ENCODE results near the gene TSKU. TPM values are rescaled to one million over a fixed set of nuclear protein-coding genes. Genes with fewer than 3 reads are reported as not detected.

TSKU gene
- polyA plus RNA-seq, 3 donors = not detected

DNA sequence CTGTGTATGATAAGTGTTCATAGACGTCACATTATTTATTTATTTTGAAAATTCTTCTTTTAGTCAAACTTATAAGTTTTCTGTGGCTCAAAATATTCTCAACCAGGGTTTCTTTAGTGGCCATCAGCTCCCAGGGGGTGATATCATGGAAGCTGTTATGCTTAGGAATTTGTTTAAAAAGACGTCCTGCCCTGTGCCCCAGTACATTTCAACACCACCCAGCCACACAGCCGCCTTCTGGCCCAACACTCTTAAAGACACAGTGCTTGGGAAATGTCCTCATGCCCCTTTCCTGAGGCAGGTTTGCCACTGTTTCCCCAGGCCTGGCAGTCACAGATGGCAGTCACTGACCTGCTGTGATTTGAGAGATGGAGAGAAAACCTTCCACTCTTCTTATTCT lies 19.9 kb downstream of the TSKU start:
- no peaks in the 10 kb centered on the region for H3K9me3 ChIP-seq (replicated peaks in 1 of 2; ENCODE audit: control insufficient read depth in 1 of 2, insufficient read depth in 1 of 2, low read length in 2 of 2)
- H4K20me1 ChIP-seq (ENCODE audit: insufficient read depth, low read length) = no peaks in the 10 kb centered on the region
- H3K9ac ChIP-seq (ENCODE audit: insufficient read depth, low read length, poor library complexity, severe bottlenecking) = no peak overlapping the region
- intact Hi-C loops (cut with micrococcal nuclease) = no loop called here
- no peak overlapping the region for H2AFZ ChIP-seq (ENCODE audit: insufficient read depth, low read depth, low read length, poor library complexity, severe bottlenecking)
- Mint-ChIP-seq H3K4me3 (no peak overlapping the region), H3K9me3 (no peaks in the 10 kb centered on the region), H3K27me3 (ENCODE audit: low read depth in 3 of 3) (peaks cover 19 to 47% (median 33%) of the 10 kb centered on the region in 3 donors), H3K4me1 (peaks cover 21% of the 10 kb centered on the region), H3K36me3 (no peaks in the 10 kb centered on the region), H3K27ac (no peak overlapping the region)
- H3K79me2 ChIP-seq (ENCODE audit: insufficient read depth, low read length) = no peaks in the 10 kb centered on the region
- H3K36me3 ChIP-seq (replicated peaks in 1 of 2; ENCODE audit: control insufficient read depth in 1 of 2, insufficient read depth in 2 of 2, low read length in 2 of 2) = no peaks in the 10 kb centered on the region
- TF ChIP-seq, protein P1, sequence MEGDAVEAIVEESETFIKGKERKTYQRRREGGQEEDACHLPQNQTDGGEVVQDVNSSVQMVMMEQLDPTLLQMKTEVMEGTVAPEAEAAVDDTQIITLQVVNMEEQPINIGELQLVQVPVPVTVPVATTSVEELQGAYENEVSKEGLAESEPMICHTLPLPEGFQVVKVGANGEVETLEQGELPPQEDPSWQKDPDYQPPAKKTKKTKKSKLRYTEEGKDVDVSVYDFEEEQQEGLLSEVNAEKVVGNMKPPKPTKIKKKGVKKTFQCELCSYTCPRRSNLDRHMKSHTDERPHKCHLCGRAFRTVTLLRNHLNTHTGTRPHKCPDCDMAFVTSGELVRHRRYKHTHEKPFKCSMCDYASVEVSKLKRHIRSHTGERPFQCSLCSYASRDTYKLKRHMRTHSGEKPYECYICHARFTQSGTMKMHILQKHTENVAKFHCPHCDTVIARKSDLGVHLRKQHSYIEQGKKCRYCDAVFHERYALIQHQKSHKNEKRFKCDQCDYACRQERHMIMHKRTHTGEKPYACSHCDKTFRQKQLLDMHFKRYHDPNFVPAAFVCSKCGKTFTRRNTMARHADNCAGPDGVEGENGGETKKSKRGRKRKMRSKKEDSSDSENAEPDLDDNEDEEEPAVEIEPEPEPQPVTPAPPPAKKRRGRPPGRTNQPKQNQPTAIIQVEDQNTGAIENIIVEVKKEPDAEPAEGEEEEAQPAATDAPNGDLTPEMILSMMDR (IDR thresholded peaks at IDR 0.05) = no peak
- DNase-seq = no peak
- peaks cover 0 to 8% of the 10 kb centered on the region in 2 donors for H3K27me3 ChIP-seq (ENCODE audit: control insufficient read depth in 2 of 2, insufficient read depth in 2 of 2, low read length in 2 of 2)
- peaks cover 14 to 15% of the 10 kb centered on the region in 2 donors for H3K4me1 ChIP-seq (ENCODE audit: control insufficient read depth in 1 of 2, insufficient read depth in 2 of 2, low read length in 2 of 2)
- no peak overlapping the region for H3K4me3 ChIP-seq (replicated peaks in 1 of 3; ENCODE audit: low read depth in 2 of 3, low read length in 3 of 3)
- H3K4me2 ChIP-seq (replicated peaks; ENCODE audit: extremely low read depth, low read length, poor library complexity, severe bottlenecking) = no peak overlapping the region
- WGBS (ENCODE audit: insufficient coverage) = no CpG with 5 or more reads among the region's 3 CpGs
- no peak overlapping the region for H3K27ac ChIP-seq (ENCODE audit: low read depth in 1 of 2, low read length in 2 of 2)

DNA sequence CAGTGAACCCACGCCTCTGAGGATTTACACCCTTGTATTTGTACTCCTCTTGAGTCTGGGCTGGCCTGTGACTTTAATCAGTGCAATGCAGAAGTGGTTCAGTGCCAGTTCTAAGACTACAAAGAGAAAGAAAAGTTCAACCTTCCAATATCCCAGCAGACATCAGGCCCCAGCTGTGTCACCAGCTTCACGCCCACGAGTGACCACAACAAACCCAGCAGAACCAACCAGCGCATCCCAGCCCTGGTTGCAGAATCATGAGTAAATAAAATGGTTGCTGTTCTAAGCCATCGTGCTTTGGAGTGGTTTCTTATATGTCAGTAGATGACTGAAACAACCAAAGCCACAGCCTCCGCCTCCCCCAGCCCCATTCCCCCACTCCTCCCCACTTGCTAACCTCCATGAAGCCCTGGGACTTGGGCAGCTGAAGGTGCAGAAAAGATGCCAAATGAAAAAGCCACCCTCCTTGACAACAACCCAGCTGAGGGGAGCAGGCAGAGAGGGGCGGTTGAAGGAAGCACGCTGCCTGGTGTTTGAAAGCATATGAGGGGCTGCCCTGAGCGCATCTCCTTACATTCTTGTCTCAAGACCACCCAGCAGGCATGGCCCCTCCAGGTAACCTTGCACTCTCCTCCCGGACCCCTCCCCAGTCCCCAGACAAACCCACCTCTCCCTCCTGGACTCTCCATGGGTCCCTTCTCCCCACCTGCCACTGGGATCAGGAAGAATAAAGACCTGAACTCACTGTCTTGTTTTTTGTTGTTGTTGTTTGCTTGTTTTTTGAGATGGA lies 20.9 kb downstream of the TSKU start:
- peaks cover 10 to 44% (median 29%) of the 10 kb centered on the region in 3 donors for H3K27me3 Mint-ChIP-seq (ENCODE audit: low read depth in 3 of 3)
- 100% methylated on average over 1 of the region's 10 CpGs for WGBS (ENCODE audit: insufficient coverage)

More for the DNA sequence above, 20.9 kb downstream of the TSKU start:
- TF ChIP-seq, protein P1 (IDR thresholded peaks at IDR 0.05) = no peak
- Mint-ChIP-seq H3K4me1 (peaks cover 16% of the 10 kb centered on the region), H3K36me3 (no peaks in the 10 kb centered on the region), H3K9me3 (no peaks in the 10 kb centered on the region), H3K4me3 (no peak overlapping the region), H3K27ac (no peak overlapping the region)
- no peaks in the 10 kb centered on the region for H3K36me3 ChIP-seq (replicated peaks in 1 of 2; ENCODE audit: control insufficient read depth in 1 of 2, insufficient read depth in 2 of 2, low read length in 2 of 2)
- H3K27ac ChIP-seq (ENCODE audit: low read depth in 1 of 2, low read length in 2 of 2) = no peak overlapping the region
- no peaks in the 10 kb centered on the region for H3K79me2 ChIP-seq (ENCODE audit: insufficient read depth, low read length)
- no peak overlapping the region for H3K4me2 ChIP-seq (replicated peaks; ENCODE audit: extremely low read depth, low read length, poor library complexity, severe bottlenecking)
- no peak overlapping the region for H2AFZ ChIP-seq (ENCODE audit: insufficient read depth, low read depth, low read length, poor library complexity, severe bottlenecking)
- H4K20me1 ChIP-seq (ENCODE audit: insufficient read depth, low read length) = no peaks in the 10 kb centered on the region
- DNase-seq = no peak
- H3K4me3 ChIP-seq (replicated peaks in 1 of 3; ENCODE audit: low read depth in 2 of 3, low read length in 3 of 3) = no peak overlapping the region
- no peak overlapping the region for H3K9ac ChIP-seq (ENCODE audit: insufficient read depth, low read length, poor library complexity, severe bottlenecking)
- peaks cover 10 to 12% of the 10 kb centered on the region in 2 donors for H3K4me1 ChIP-seq (ENCODE audit: control insufficient read depth in 1 of 2, insufficient read depth in 2 of 2, low read length in 2 of 2)
- peaks cover 0 to 3% of the 10 kb centered on the region in 2 donors for H3K27me3 ChIP-seq (ENCODE audit: control insufficient read depth in 2 of 2, insufficient read depth in 2 of 2, low read length in 2 of 2)
- no peaks in the 10 kb centered on the region for H3K9me3 ChIP-seq (replicated peaks in 1 of 2; ENCODE audit: control insufficient read depth in 1 of 2, insufficient read depth in 1 of 2, low read length in 2 of 2)
- intact Hi-C loops (cut with micrococcal nuclease) = no loop called here

All from CD14-positive monocyte (primary cell).